Keratinocyte (primary cell): Measurements from ENCODE around the gene ZBTB40. TPM values are rescaled to one million over a fixed set of nuclear protein-coding genes. Genes with fewer than 3 reads are reported as not detected.

Source experiments
- DNase-seq: peaks from one replicate; pipeline ENCODE4 v3.0.0-alpha.2; 2011; ENCODE audit warnings: low read depth, missing footprints, low spot score
- FAIRE-seq: peaks from 2 replicates; lab custom pipeline; 2011; peaks lifted over from hg19 to GRCh38; lab: Jason Lieb, UNC
- H2AFZ ChIP-seq: 2 replicates; pipeline ENCODE4 v1.6.0; 2012; ENCODE audit warnings: low read length, control low read depth, inconsistent platforms; ENCODE audit not compliant: control insufficient read depth
- H3K27ac ChIP-seq: 2 replicates; pipeline ENCODE4 v1.5.1; 2011; ENCODE audit warnings: low read length; ENCODE audit not compliant: control insufficient read depth, insufficient read depth
- H3K27me3 ChIP-seq: 3 replicates; pipeline ENCODE4 v1.6.0; 2011; ENCODE audit warnings: low read length; ENCODE audit not compliant: control insufficient read depth, insufficient read depth; ENCODE audit errors: extremely low read depth
- H3K36me3 ChIP-seq, 2 experiments: 2 replicates in 1 of 2; 3 replicates in 1 of 2; pipeline ENCODE4 v1.5.1; 2011; ENCODE audit warnings: low read length in 2 of 2, mild to moderate bottlenecking in 1 of 2; ENCODE audit not compliant: control insufficient read depth in 2 of 2, insufficient read depth in 2 of 2; ENCODE audit errors: extremely low read depth in 1 of 2
- H3K4me1 ChIP-seq: 3 replicates; pipeline ENCODE4 v1.5.1; 2011; ENCODE audit warnings: low read length; ENCODE audit not compliant: control insufficient read depth, insufficient read depth; ENCODE audit errors: extremely low read depth
- H3K4me2 ChIP-seq: 3 replicates; pipeline ENCODE4 v1.6.0; 2011; ENCODE audit warnings: low read depth, low read length; ENCODE audit not compliant: control insufficient read depth, insufficient read depth; ENCODE audit errors: extremely low read depth
- H3K4me3 ChIP-seq, 3 experiments: fragments of 200-600 bp in 1 of 3; sonication (generic) in 1 of 3; 2 replicates in 2 of 3; 3 replicates in 1 of 3; pipeline ENCODE4 v1.5.1; 2011 to 2016; ENCODE audit warnings: low read length in 3 of 3, mild to moderate bottlenecking in 3 of 3, control low read depth in 2 of 3, inconsistent platforms in 1 of 3, low read depth in 1 of 3, mixed read lengths in 1 of 3, mixed run types in 1 of 3, moderate library complexity in 1 of 3; ENCODE audit not compliant: control insufficient read depth in 2 of 3, insufficient read depth in 2 of 3; ENCODE audit errors: extremely low read depth in 1 of 3
- H3K79me2 ChIP-seq: 2 replicates; pipeline ENCODE4 v1.6.0; 2012; ENCODE audit warnings: low read length; ENCODE audit not compliant: control insufficient read depth, insufficient read depth
- H3K9ac ChIP-seq: 3 replicates; pipeline ENCODE4 v1.6.0; 2011; ENCODE audit warnings: low read length; ENCODE audit not compliant: control insufficient read depth, insufficient read depth; ENCODE audit errors: extremely low read depth
- H3K9me1 ChIP-seq: 3 replicates; pipeline ENCODE4 v1.6.0; 2011; ENCODE audit warnings: low read length; ENCODE audit not compliant: control insufficient read depth, insufficient read depth; ENCODE audit errors: extremely low read depth
- H3K9me3 ChIP-seq: 2 replicates; pipeline ENCODE4 v1.5.1; 2012; ENCODE audit warnings: low read depth, low read length; ENCODE audit not compliant: control insufficient read depth
- H4K20me1 ChIP-seq: 3 replicates; pipeline ENCODE4 v1.6.0; 2011; ENCODE audit warnings: low read length; ENCODE audit not compliant: control insufficient read depth, insufficient read depth; ENCODE audit errors: extremely low read depth
- CTCF ChIP-seq, 3 experiments: IDR thresholded peaks in 1 of 3; conservative IDR thresholded peaks in 1 of 3; optimal IDR thresholded peaks in 1 of 3; 2 replicates in 2 of 3; 3 replicates in 1 of 3; pipeline versions ENCODE3 to v1.5.1; 2011; ENCODE audit warnings: low read length in 3 of 3, mild to moderate bottlenecking in 3 of 3, moderate library complexity in 2 of 3, control low read depth in 1 of 3, inconsistent platforms in 1 of 3; ENCODE audit not compliant: insufficient read depth in 2 of 3; ENCODE audit errors: extremely low read depth in 1 of 3
- EZH2 ChIP-seq: IDR thresholded peaks from one replicate; pipeline ENCODE4 v1.6.1; 2012; ENCODE audit warnings: inconsistent platforms, mild to moderate bottlenecking, low read length, moderate library complexity
- dilution Hi-C: fragments of 300-500 bp; cut with MboI; formaldehyde crosslinking; loops from one replicate; pipeline ENCODE4 v1.7.0; 2020; ENCODE audit warnings: low sequenced_read_pairs; ENCODE audit not compliant: extremely low pct_ligation_motif_present
- polyA plus RNA-seq, 5 experiments: library from polyadenylated mRNA; depleted of rRNA in 3 of 5; stranded (reverse) in 3 of 5; stranded (forward) in 1 of 5; unstranded in 1 of 5; fragments of >200 nt; gene quantifications; 1 replicate in 1 of 5; 2 replicates in 3 of 5; 3 replicates in 1 of 5; pipeline versions ENCODE4 v1.2.1 to v1.2.3, GENCODE V29; 2011 to 2012; ENCODE audit warnings: missing spikeins in 2 of 5, low read depth in 1 of 5, low replicate concordance in 1 of 5

The ZBTB40 gene
- polyA plus RNA-seq, 1 donor (not counting 4 experiments of a cell fraction or from before 2014, with no cell fraction given): 5.0 TPM

GRCh38 chr1:22526098-22526497 lies 74.4 kb downstream of the ZBTB40 start:
- H3K4me3 ChIP-seq: no peak overlapping the region
- no peaks in the 10 kb centered on the region for H3K27me3 ChIP-seq
- H3K4me1 ChIP-seq: no peaks in the 10 kb centered on the region
- no peak for DNase-seq
- no peak for TF ChIP-seq EZH2
- TF ChIP-seq CTCF (optimal IDR thresholded peaks at IDR 0.05 in 1 of 3, IDR thresholded peaks at IDR 0.05 in 1 of 3, conservative IDR thresholded peaks at IDR 0.05 in 1 of 3; ENCODE audit: extremely low read depth in 1 of 3, insufficient read depth in 2 of 3, low read length in 3 of 3): no peak
- H3K36me3 ChIP-seq: peaks cover 26% of the 10 kb centered on the region in 2 experiments
- no peaks in the 10 kb centered on the region for H3K9me1 ChIP-seq
- no peaks in the 10 kb centered on the region for H3K79me2 ChIP-seq
- H3K27ac ChIP-seq: no peak overlapping the region
- H4K20me1 ChIP-seq: no peaks in the 10 kb centered on the region
- no peak overlapping the region for H2AFZ ChIP-seq
- dilution Hi-C loops: no loop called here
- no peak overlapping the region for H3K9ac ChIP-seq
- no peak overlapping the region for H3K4me2 ChIP-seq
- no peak for FAIRE-seq
- H3K9me3 ChIP-seq: no peaks in the 10 kb centered on the region

- H3K4me1 ChIP-seq: no peaks in the 10 kb centered on the region
- H4K20me1 ChIP-seq: no peaks in the 10 kb centered on the region
- no peak overlapping the region for H3K4me3 ChIP-seq
- no peak overlapping the region for H3K4me2 ChIP-seq
- dilution Hi-C loops: no loop called here
- peaks cover 21 to 26% of the 10 kb centered on the region in 2 experiments for H3K36me3 ChIP-seq
- H3K27me3 ChIP-seq: no peaks in the 10 kb centered on the region
- H3K79me2 ChIP-seq: no peaks in the 10 kb centered on the region
- DNase-seq (no peak), FAIRE-seq (no peak)
- H2AFZ ChIP-seq: no peak overlapping the region
- H3K9me1 ChIP-seq: no peaks in the 10 kb centered on the region
- no peaks in the 10 kb centered on the region for H3K9me3 ChIP-seq
- H3K27ac ChIP-seq: no peak overlapping the region
- H3K9ac ChIP-seq: no peak overlapping the region
- TF ChIP-seq EZH2: no peak
- no peak for TF ChIP-seq CTCF (optimal IDR thresholded peaks at IDR 0.05 in 1 of 3, IDR thresholded peaks at IDR 0.05 in 1 of 3, conservative IDR thresholded peaks at IDR 0.05 in 1 of 3; ENCODE audit: extremely low read depth in 1 of 3, insufficient read depth in 2 of 3, low read length in 3 of 3)
These were observed 75.0 kb downstream of the ZBTB40 start for GRCh38 chr1:22526677-22527076.
